Memory B cell (primary cell): ENCODE measurements around the gene GNG11.

Source experiments
- ATAC-seq: fragments of 150-1000 bp; cut with Tn5 transposase; 2 replicates; pipeline ENCODE4 v1.10.0; 2021; ENCODE audit warnings: low read depth, mild to moderate bottlenecking, moderate library complexity
- DNase-seq, 2 donors: peaks; one replicate each; pipeline ENCODE4 v3.0.0; 2022; ENCODE audit warnings: low spot score in 2 of 2
- H3K27ac Mint-ChIP-seq: one replicate; pipeline ENCODE4 v1.8.0; 2022; ENCODE audit warnings: mild to moderate bottlenecking, moderate library complexity, mixed read lengths
- H3K27me3 Mint-ChIP-seq: one replicate; pipeline ENCODE4 v1.8.0; 2022; ENCODE audit warnings: mixed read lengths
- H3K36me3 Mint-ChIP-seq: one replicate; pipeline ENCODE4 v1.8.0; 2022; ENCODE audit warnings: mild to moderate bottlenecking, mixed read lengths
- H3K4me1 Mint-ChIP-seq: one replicate; pipeline ENCODE4 v1.8.0; 2022; ENCODE audit warnings: mixed read lengths
- H3K4me3 Mint-ChIP-seq: one replicate; pipeline ENCODE4 v1.8.0; 2022; ENCODE audit warnings: mild to moderate bottlenecking, moderate library complexity, mixed read lengths
- H3K9me3 Mint-ChIP-seq: one replicate; pipeline ENCODE4 v1.8.0; 2022; ENCODE audit warnings: mixed read lengths

Gene GNG11

GRCh38 chr7:93921186-93921585 lies 349 bp upstream of the GNG11 start:
- DNase-seq (no peak), ATAC-seq (no peak)
- Mint-ChIP-seq H3K4me3 (peak overlapping the region; percentile 82), H3K27ac (no peak overlapping the region), H3K36me3 (no peaks in the 10 kb centered on the region), H3K9me3 (no peaks in the 10 kb centered on the region), H3K4me1 (peaks cover 8% of the 10 kb centered on the region), H3K27me3 (no peaks in the 10 kb centered on the region)

DNA sequence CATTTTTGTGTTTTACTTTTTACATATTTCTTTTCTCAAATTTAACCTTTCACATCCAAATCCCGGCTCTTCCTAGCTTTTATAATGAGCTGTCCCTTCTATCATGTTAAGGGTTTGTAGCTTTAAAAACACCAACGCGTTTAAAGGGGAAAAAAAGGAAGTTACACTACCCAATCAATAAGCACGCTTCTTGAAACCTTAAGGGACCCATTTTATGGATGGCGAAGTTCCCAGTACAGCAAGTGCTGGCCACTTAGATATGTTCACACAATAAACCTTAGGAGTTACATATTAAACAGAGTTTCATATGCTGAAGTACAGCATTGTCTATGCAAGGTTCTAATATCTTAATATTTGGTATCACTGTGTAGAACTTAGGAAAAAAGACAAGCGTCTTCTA lies 1.8 kb downstream of the GNG11 start:
- H3K4me3 Mint-ChIP-seq, result peak overlapping the region; percentile 65

DNA sequence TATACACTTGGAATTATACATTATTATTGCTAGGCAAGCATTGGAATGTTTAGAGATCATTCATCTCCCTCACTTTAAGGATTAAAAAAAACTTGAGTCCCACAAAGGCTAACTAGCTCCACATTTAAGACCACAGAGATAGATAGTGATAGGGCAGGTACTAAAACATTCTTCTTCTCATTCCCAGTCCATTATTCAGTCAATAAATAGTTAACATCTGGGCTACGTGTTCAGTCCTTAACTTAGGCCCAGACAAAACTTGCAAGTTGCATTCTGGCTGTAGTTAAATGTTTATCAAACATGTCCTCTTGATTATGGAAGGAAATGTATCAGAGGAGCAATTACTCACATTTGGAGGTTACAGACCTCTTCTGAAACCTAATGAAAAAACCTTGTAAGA lies 2.4 kb downstream of the GNG11 start:
- DNase-seq, result no peak
- peaks cover 5% of the 10 kb centered on the region for H3K4me1 Mint-ChIP-seq
- no peak for ATAC-seq
- H3K36me3 Mint-ChIP-seq, result no peaks in the 10 kb centered on the region
- H3K27ac Mint-ChIP-seq, result no peak overlapping the region
- H3K27me3 Mint-ChIP-seq, result no peaks in the 10 kb centered on the region
- no peak overlapping the region for H3K4me3 Mint-ChIP-seq
- H3K9me3 Mint-ChIP-seq, result no peaks in the 10 kb centered on the region

More for the DNA sequence above, 1.8 kb downstream of the GNG11 start:
- DNase-seq (no peak), ATAC-seq (no peak)
- Mint-ChIP-seq H3K36me3 (no peaks in the 10 kb centered on the region), H3K27me3 (no peaks in the 10 kb centered on the region), H3K9me3 (no peaks in the 10 kb centered on the region), H3K4me1 (peaks cover 5% of the 10 kb centered on the region), H3K27ac (peak overlapping the region; percentile 35)

DNA sequence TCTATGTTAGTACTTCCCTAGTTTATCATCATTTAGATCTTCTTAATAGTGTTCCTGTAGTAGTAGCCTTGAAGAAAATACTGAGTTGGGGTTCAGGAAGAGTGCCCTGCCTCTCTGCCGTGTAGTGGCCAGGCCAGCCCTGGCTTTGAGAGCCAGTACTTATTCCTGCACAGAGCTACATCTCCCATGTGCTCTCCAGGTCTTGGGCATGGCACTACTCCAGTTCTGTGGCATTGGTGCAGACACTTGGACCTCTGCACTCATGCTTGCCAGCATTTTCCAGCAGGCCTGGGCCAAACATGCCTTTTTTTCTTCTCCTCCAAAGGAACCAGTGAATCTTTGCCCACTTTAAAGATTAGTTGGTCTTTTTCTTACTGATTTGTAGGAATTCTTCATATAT lies 5.3 kb downstream of the GNG11 start:
- H3K27ac Mint-ChIP-seq, result no peak overlapping the region
- DNase-seq (no peak), ATAC-seq (no peak)
- H3K9me3 Mint-ChIP-seq, result no peaks in the 10 kb centered on the region
- H3K4me1 Mint-ChIP-seq, result peaks cover 8% of the 10 kb centered on the region
- H3K4me3 Mint-ChIP-seq, result no peak overlapping the region
- H3K36me3 Mint-ChIP-seq, result no peaks in the 10 kb centered on the region
- no peaks in the 10 kb centered on the region for H3K27me3 Mint-ChIP-seq

DNA sequence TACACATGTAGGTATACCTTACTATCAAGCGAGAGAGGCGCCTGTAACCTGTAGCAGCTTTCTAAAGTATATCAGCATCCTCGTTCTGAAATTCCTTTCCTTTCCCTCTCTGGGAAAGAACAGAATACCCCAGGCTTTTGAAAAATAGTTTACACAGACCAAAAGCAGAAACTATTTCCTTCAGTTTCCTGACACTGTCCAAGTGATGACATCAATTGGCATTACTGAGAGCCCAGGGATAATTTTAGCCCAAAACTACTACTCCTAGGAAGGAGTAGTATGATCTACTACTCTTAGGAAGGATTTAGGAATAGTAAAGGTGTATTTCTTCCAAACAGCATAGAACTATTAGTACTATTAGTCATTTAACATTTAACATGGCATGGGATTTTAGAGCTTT lies 6.0 kb downstream of the GNG11 start:
- Mint-ChIP-seq H3K27me3 (no peaks in the 10 kb centered on the region), H3K9me3 (no peaks in the 10 kb centered on the region), H3K36me3 (no peaks in the 10 kb centered on the region), H3K4me1 (peaks cover 5% of the 10 kb centered on the region), H3K27ac (no peak overlapping the region), H3K4me3 (no peak overlapping the region)
- no peak for ATAC-seq
- no peak for DNase-seq

DNA sequence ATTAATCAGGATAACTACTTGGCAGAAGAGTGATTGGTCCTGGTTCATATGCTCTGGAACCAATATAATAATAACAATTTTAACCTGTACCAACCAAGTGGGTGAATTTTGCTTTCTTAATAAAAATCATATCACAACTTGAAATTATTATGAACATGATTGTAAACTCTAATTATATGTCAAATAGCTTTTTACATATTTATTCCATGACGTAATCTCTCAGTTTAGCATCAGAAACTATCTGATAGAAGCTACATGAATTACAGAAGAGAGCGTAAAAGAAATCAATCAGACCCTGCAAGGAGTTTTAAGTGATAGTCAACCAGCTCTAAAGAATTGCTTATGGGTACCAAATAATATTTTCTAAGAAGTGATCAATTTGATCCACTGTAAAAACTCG lies 10.1 kb downstream of the GNG11 start:
- Mint-ChIP-seq H3K27me3 (no peaks in the 10 kb centered on the region), H3K9me3 (no peaks in the 10 kb centered on the region), H3K27ac (no peak overlapping the region), H3K4me3 (no peak overlapping the region), H3K4me1 (peaks cover 3% of the 10 kb centered on the region), H3K36me3 (no peaks in the 10 kb centered on the region)
- ATAC-seq, result no peak
- DNase-seq, result no peak

GRCh38 chr7:93933156-93933555 lies 11.6 kb downstream of the GNG11 start:
- ATAC-seq (no peak), DNase-seq (no peak)
- Mint-ChIP-seq H3K36me3 (no peaks in the 10 kb centered on the region), H3K27ac (no peak overlapping the region), H3K4me1 (peaks cover 3% of the 10 kb centered on the region), H3K4me3 (no peak overlapping the region), H3K9me3 (no peaks in the 10 kb centered on the region), H3K27me3 (no peaks in the 10 kb centered on the region)

GRCh38 chr7:93935102-93935501 lies 13.6 kb downstream of the GNG11 start:
- DNase-seq, result no peak
- ATAC-seq, result no peak

DNA sequence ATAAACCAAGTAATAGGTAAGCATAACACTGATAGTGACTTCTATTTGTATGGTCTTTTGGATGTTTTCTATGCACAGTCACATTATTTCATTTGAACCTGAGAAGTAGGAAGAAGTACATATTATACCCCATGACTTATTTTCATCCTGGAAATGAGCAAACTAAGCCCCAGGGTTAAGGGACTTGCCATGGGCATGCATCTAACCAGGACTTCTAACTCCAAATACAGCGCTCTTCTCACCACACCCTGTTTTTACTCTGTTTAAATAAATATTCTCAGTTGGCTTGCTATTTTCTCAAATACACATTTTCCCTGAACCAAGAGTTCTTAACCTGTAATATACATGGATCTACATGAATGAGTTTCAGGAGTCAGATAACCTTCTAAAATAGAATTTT lies 16.3 kb downstream of the GNG11 start:
- Mint-ChIP-seq H3K36me3 (peaks cover 1% of the 10 kb centered on the region), H3K27ac (no peak overlapping the region), H3K4me3 (no peak overlapping the region), H3K4me1 (no peaks in the 10 kb centered on the region), H3K9me3 (no peaks in the 10 kb centered on the region), H3K27me3 (peaks cover 4% of the 10 kb centered on the region)
- ATAC-seq (no peak), DNase-seq (no peak)

More at GRCh38 chr7:93935102-93935501, 13.6 kb downstream of the GNG11 start:
- no peaks in the 10 kb centered on the region for H3K9me3 Mint-ChIP-seq
- peaks cover 3% of the 10 kb centered on the region for H3K27me3 Mint-ChIP-seq
- H3K4me3 Mint-ChIP-seq, result no peak overlapping the region
- peaks cover 1% of the 10 kb centered on the region for H3K4me1 Mint-ChIP-seq
- no peaks in the 10 kb centered on the region for H3K36me3 Mint-ChIP-seq
- no peak overlapping the region for H3K27ac Mint-ChIP-seq

DNA sequence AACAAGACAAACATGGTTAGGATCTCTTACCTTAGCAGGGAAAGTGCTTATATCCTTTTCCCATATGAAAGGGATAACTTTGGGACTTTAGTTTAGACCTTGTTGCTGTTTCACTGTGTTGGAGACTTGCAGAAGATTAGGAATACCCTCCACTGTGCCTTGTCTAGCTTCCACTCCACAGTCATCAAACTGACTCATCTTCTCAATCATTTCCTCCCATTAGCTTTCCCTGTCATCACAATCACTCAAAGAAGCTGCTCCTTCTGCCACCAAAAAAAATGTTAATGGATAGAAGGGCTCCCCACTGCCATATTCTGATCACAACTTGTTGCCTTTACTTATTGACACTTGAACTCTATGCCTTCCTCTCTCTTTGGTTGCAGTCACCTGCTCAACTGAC lies 16.8 kb downstream of the GNG11 start:
- Mint-ChIP-seq H3K9me3 (no peaks in the 10 kb centered on the region), H3K36me3 (peaks cover 1% of the 10 kb centered on the region), H3K4me3 (no peak overlapping the region), H3K4me1 (peaks cover 3% of the 10 kb centered on the region), H3K27ac (no peak overlapping the region), H3K27me3 (peaks cover 4% of the 10 kb centered on the region)
- ATAC-seq, result no peak
- DNase-seq, result no peak

DNA sequence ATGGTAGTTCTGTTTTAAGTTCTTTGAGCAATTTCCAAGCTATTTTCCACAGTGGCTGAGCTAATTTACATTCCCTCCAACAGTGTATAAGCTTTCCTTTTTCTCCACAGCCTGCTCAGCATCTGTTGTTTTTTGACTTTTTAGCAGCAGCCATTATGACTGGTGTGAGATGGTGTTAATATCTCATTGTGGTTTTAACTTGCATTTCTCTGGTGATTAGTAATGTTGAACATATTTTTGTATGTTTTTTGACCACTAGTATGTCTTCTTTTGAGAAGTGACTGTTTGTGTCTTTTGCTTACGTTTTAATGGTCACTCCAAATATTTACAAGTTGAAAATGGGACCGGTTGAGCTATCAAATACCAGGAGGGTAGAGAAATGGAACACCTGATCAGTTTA lies 20.4 kb downstream of the GNG11 start:
- H3K27ac Mint-ChIP-seq, result no peak overlapping the region
- no peak for DNase-seq

DNA sequence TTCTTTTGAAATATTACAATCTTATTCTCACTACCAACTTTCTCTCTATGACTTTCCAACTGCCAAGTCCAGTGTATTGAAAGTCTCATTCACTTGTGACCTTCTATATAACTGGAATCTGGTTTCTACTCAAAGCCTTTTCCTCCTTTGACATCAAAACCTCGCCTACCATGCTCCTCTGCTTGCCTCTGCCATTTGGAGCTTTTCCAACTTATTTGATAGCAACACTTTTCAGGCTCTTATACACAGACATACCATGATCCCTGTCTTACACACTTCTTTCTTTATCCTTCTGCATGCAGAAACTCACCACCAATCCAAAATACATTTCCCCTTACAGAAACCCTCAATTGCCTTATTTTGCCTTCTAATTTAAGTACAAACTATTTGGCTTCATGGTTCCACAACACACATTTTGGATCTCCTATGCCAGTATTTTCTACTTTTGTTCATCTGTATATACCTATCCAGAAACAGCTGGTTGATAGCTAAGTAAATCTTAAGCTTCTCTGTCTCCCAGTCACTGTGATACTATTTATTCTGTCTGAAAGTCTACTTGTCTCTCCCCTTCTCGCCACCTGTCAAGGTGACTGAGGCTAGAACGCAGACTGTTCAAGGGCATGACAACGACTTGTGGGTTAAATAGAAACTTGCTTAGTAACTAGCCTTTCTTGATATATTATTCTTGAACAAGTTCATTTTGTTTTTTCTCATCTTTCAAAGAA lies 22.4 kb downstream of the GNG11 start:
- Mint-ChIP-seq H3K27me3 (peaks cover 3% of the 10 kb centered on the region), H3K4me3 (no peak overlapping the region)
- DNase-seq, result no peak

More for the DNA sequence above, 20.4 kb downstream of the GNG11 start:
- Mint-ChIP-seq H3K27me3 (peaks cover 6% of the 10 kb centered on the region), H3K36me3 (peaks cover 1% of the 10 kb centered on the region), H3K9me3 (no peaks in the 10 kb centered on the region), H3K4me1 (peaks cover 3% of the 10 kb centered on the region), H3K4me3 (no peak overlapping the region)
- no peak for ATAC-seq

GRCh38 chr7:93944673-93945072 lies 23.1 kb downstream of the GNG11 start:
- DNase-seq, result no peak
- peaks cover 3% of the 10 kb centered on the region for H3K4me1 Mint-ChIP-seq
- no peak overlapping the region for H3K4me3 Mint-ChIP-seq
- H3K27me3 Mint-ChIP-seq, result peaks cover 3% of the 10 kb centered on the region
- no peaks in the 10 kb centered on the region for H3K9me3 Mint-ChIP-seq
- no peak overlapping the region for H3K27ac Mint-ChIP-seq
- no peak for ATAC-seq
- H3K36me3 Mint-ChIP-seq, result peaks cover 1% of the 10 kb centered on the region

More for the DNA sequence above, 22.4 kb downstream of the GNG11 start:
- ATAC-seq, result no peak
- no peaks in the 10 kb centered on the region for H3K9me3 Mint-ChIP-seq
- peaks cover 1% of the 10 kb centered on the region for H3K36me3 Mint-ChIP-seq
- peaks cover 3% of the 10 kb centered on the region for H3K4me1 Mint-ChIP-seq
- H3K27ac Mint-ChIP-seq, result no peak overlapping the region

DNA sequence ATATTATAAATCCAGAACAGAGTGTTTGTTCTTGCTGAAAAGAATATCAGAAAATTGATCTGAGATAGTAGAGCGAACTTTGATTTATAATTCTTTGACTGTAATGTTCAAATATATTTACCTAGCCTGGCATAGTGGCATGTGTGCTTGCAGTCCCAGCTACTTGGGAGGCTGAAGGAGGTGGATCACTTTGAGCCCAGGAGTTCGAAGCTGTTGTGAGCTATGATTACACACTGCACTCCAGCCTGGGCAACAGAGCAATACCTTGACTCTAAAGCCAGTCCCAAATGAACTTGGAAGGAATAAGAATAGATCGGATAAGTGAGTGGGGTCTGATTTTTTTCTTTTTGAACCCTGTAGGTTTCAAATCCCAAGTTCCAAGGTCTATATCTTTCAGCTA lies 23.5 kb downstream of the GNG11 start:
- H3K9me3 Mint-ChIP-seq, result no peaks in the 10 kb centered on the region
- no peak for DNase-seq
- H3K27ac Mint-ChIP-seq, result no peak overlapping the region
- H3K4me3 Mint-ChIP-seq, result no peak overlapping the region
- H3K27me3 Mint-ChIP-seq, result peaks cover 3% of the 10 kb centered on the region
- peaks cover 1% of the 10 kb centered on the region for H3K36me3 Mint-ChIP-seq
- H3K4me1 Mint-ChIP-seq, result peaks cover 3% of the 10 kb centered on the region
- no peak for ATAC-seq
